Brain microvascular endothelial cell (primary cell): ENCODE results near the gene NFATC2IP.
"Not testable (repeated sequence)": the region's sequence is repeated elsewhere in the genome, so short reads cannot be mapped to it uniquely, and the experiment has no call there.

ENCODE experiments used
- DNase-seq: peaks from one replicate; pipeline ENCODE4 v3.0.0-alpha.2; 2020
- H3K27ac ChIP-seq: fragments of 250-450 bp; sonication (Bioruptor Pico); 2 replicates; pipeline ENCODE4 v1.5.1; 2020; ENCODE audit warnings: mild to moderate bottlenecking, moderate library complexity
- H3K27me3 ChIP-seq: fragments of 250-450 bp; sonication (Bioruptor Pico); replicated peaks from 2 replicates; pipeline ENCODE4 v1.5.1; 2020; ENCODE audit warnings: mild to moderate bottlenecking
- H3K36me3 ChIP-seq: fragments of 250-450 bp; sonication (Bioruptor Pico); replicated peaks from 2 replicates; pipeline ENCODE4 v1.5.1; 2020; ENCODE audit warnings: mild to moderate bottlenecking
- H3K4me3 ChIP-seq: 2 replicates; pipeline ENCODE4 v1.5.1; 2011; ENCODE audit warnings: low read depth, mild to moderate bottlenecking, control low read depth, low read length, moderate library complexity
- CTCF ChIP-seq: IDR thresholded peaks from 2 replicates; pipeline ENCODE4 v1.5.1; 2011; ENCODE audit warnings: low read depth, mild to moderate bottlenecking, moderate library complexity, low read length, control low read depth, inconsistent platforms; ENCODE audit errors: missing control alignments
- in situ Hi-C: cut with HindIII; loops from 2 replicates; pipeline ENCODE4 v1.10.0; 2017; ENCODE audit warnings: low sequenced_read_pairs, low pct_ligation_motif_present

NFATC2IP gene

GRCh38 chr16:28977703-28978662 lies 27.2 kb downstream of the NFATC2IP start:
- H3K27me3 ChIP-seq = no peaks in the 10 kb centered on the region
- TF ChIP-seq CTCF = peak; percentile 58
- H3K27ac ChIP-seq = no peak overlapping the region
- H3K36me3 ChIP-seq = peaks cover 28% of the 10 kb centered on the region
- no peak overlapping the region for H3K4me3 ChIP-seq
- DNase-seq = no peak
- in situ Hi-C loops = no loop called here

DNA sequence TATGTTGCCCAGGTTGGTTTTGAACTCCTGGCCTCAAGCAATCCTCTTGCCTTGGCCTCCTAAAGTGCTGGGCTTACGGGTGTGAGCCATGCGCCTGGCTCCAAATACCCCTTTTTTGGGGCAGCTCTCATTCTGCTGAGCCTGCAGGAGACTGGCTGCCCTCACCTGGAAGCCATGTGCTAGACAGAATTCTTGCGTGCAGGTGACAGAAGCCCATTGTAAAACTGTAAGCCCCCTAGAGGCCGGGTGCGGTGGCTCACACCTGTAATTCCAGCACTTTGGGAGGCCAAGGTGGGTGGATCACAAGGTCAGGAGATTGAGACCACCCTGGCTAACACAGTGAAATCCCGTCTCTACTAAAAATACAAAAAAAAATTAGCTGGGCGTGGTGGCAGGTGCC lies 29.6 kb downstream of the NFATC2IP start:
- TF ChIP-seq CTCF = peak; percentile 7
- H3K27ac ChIP-seq, H3K27me3 ChIP-seq, DNase-seq, H3K4me3 ChIP-seq, in situ Hi-C loops: not testable (repeated sequence)
- H3K36me3 ChIP-seq = peaks cover 44% of the 10 kb centered on the region

GRCh38 chr16:28980929-28981328 lies 30.2 kb downstream of the NFATC2IP start:
- Histone ChIP-seq H3K27ac (no peak overlapping the region), H3K36me3 (peaks cover 48% of the 10 kb centered on the region), H3K4me3 (no peak overlapping the region), H3K27me3 (no peaks in the 10 kb centered on the region)
- TF ChIP-seq CTCF = no peak
- in situ Hi-C loops = no loop called here
- no peak for DNase-seq

DNA sequence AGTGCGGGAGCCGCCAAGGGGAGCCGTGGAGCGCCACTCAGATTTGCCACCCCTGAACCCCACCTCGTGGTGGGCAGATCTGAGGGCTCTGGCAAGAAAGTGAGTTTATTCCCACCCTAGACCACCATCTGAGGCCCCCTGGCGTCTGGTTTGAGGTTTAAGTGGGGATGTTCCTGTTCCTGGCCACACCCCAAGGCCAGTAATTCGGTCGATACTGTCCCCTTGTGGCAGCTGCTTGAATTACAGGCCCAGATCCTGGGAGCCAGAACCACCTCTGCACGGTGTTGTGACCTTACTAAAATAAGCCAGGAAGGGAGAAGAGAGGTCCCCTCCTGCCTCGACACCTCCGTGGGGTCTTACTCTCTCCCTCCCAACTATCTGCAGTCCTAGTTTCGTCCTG lies 30.8 kb downstream of the NFATC2IP start:
- H3K27ac ChIP-seq = no peak overlapping the region
- DNase-seq = no peak
- peaks cover 51% of the 10 kb centered on the region for H3K36me3 ChIP-seq
- H3K27me3 ChIP-seq = no peaks in the 10 kb centered on the region
- in situ Hi-C loops = no loop called here
- peak; percentile 80 for TF ChIP-seq CTCF
- H3K4me3 ChIP-seq = no peak overlapping the region

- Histone ChIP-seq H3K4me3 (no peak overlapping the region), H3K27ac (no peak overlapping the region), H3K36me3 (peaks cover 59% of the 10 kb centered on the region), H3K27me3 (no peaks in the 10 kb centered on the region)
- no peak for TF ChIP-seq CTCF
- in situ Hi-C loops = no loop called here
- DNase-seq = no peak
These were observed 31.7 kb downstream of the NFATC2IP start for GRCh38 chr16:28982418-28982817.
